ENCODE results near the gene PAK1.
"Not testable (repeated sequence)": the region's sequence is repeated elsewhere in the genome, so short reads cannot be mapped to it uniquely, and the experiment has no call there.

The PAK1 gene

DNA sequence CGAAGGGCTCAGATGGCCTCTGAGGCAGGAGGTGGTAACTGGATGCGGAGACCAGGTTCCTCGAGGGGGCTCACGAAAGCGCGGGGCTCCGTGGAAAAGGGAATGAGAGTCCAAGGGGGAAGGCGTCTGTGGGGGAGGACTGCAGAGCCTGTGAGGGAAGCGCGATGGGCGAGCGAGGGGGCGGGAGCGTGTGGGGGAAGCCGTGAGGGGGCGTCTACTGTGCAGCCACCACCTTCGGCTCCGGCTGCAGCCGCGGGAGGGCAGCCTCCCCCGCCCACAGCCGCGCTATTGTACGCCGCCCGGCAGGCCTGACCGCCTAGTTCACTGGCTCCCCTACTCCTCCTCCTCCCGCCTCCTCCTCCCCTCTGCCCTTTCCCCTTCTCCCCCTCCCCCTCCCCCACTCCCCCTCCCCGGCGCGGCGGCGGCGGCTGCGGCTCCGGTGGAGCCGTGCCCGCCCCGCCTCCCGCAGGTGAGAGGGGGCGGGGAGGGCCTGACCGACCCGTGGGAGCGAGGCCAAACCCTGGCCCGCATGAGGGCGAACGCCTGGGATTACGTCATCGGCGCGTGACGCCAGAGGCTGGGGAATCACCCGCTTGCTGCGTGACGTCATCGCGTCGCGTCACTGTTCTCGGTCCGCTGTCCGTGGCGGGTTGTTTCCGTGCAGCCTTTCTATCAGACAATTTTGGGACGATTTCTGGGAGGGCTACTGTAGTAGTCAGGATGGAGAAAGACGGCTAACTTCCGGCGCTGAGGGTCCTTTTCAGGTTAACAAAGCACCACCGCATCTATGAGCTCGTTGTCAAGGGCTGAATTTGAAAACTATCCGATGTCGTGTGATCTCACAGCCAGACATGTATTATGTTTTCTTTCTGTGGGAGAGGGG, at the start of gene PAK1:
PAK1 (minus strand) TSS at position 294 of the 883 bp plus-strand sequence. CDS start 81,574 bp downstream, outside the sequence.
- peak; percentile 78 for DNase-seq

DNA sequence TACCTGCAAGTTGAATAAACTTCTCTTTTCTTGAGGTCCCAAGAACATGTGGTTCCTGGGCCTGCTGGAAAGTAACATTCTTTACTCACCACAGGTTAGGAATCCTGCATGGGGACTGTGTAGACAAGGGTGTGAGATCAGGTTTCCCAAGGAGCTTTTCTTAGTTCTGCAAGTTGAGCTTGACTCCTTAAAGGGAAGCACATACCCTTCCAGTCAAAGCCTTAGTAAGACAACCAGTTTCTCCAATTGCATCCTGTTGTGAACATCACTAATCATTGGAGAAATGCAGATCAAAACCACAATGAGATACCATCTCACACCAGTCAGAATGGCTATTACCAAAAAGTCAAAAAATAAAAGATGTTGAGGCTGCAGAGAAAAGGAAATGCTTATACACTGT, 48.3 kb upstream of the PAK1 start:
- no peak for DNase-seq

DNA sequence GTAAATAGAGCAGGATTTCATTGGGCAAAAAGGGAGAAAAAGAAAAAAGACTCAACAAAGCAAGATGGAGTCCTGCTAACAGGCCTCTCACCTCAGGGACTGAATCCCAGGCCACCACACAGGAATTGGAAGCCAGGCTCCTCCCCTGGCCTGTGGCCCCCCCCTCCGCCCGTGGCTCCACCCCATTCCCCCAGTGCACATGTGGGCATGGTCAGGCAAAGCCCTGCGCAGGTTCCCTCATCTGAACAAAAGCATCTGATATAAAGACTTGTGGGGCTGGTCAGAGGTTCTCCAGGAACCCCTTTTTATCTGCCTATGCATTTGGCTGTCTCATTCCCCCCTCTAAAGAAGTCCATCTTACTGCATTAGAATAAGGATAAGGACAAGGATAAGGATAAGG, 46.0 kb upstream of the PAK1 start:
- no peak for DNase-seq

DNA sequence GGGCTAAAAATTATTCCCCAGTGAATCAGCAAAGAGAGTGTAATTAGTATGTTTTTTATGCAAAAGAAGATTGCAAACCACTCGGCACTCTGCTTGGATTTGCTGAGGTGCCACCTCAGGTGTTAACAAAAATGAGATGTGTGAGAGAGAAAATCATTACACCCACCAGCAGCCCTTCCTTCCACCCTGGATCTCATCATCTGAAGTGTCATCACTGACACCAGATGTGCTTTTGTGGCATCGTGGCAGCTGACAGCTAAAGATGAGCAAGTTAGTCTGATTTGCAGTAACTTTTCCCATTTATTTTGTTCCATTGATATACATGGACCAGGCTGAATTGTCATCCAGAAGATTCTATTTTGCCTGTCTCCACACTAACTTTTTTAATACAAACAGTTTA, 44.6 kb upstream of the PAK1 start:
- DNase-seq: no peak

DNA sequence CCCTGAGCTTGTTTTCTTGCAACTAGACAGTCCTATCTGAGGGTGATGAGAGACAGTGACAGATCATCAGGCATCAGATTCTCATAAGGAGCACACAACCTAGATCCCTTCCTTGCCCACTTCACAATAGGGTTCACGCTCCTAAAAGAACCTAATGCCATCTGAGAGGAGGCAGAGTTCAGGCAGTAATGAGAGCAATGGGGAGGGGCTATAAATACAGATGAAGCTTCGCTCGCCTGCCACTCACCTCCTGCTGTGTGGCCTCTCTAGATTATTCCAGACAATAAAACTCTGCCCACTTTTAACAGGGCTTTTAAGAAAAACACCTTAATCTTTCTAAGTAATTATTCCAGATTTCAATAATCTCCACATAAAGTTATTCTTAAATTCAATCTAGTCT, 43.9 kb upstream of the PAK1 start:
- no peak for DNase-seq

DNA sequence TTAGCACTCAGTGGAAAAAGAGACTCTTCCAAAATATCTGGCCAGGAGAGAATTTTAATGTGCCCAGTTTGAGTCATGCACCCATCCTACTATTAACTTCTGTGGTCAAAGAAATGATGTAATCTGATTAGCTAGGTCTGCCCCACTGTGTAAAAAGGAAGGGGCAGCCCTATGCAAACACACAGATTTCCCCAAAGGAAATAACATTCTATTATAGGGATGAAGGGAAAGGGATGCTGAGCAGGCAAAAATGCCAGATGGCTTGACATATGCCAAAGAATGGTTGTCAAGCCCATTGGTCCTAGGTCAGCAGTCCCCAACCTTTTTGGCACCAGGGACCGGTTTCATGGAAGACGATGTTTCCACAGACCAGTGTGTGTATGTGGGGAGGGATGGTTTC, 43.3 kb upstream of the PAK1 start:
- DNase-seq: no peak

DNA sequence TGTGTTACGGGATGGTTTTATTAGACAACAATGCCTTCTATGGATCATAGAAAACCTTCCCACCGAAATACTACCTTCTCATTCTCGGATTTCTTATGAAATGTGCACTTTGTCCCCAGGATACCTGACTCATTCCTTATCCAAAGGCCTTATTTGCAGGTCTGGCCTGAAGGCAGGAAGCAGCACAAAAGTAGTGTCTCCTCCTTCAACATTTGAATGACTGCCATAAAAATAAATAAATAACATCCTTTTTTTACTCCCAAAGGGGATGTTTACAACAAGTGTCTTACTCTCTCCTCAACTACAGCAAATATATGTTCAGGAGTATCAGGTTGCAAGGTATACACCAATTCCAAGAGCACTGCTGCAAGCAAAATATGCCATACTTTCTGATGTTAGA, 41.6 kb upstream of the PAK1 start:
- DNase-seq: no peak

DNA sequence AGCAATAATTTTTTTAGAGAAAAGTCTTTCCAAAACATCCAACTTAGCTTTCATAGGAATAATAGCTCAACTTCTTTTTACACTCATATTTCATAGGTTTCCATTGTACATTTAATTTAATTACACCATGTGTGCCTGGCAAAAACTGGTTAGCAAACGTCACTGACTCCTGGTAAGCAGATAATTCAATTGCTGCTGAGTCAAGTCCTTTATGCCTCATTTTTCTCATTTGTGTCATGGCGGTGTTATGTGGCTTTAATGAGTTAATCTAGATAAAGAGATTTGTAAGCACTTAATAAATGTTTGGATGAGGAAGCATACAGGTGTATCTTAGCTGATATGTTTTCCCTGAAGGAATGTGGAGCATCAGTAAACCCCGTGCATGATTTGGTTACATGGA, 41.2 kb upstream of the PAK1 start:
- DNase-seq: no peak

DNA sequence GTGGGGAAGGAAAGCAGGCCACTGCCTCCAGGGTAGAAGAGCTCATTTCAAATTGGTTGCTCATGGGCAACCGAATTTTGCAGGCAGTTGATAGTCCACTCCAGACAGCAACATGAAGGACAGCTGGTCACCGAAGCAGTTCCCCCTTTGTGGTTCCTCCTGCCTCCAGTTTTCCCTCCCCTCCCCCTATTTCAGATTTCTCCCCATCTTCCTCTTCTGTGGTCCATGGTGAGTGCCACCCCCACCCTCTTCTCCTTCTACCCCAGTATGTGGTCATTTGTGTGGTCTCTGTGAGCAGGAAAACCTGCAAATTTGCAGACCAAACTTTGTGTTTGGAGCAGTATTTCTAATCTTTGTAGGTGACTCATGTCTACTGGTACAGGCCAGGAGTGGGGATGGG, 38.2 kb upstream of the PAK1 start:
- DNase-seq: no peak

DNA sequence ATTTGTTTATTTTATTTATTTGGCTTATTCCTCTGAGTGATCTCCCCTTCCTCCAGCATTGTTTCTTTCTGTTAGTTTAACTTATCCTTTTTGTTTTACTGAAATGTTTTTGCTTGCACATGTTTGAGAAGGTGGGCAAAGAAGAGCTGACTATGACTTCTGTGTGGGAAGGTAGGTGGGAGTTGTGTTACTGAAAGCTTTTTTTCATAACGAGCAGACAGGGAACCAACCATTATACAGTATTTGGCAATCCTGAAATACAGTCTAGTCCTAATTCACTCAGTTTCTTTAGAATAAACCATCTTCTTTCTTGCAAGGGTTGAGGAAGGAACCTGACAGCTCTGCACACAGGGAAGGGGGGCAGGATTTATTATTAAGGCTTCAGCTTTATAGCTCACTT, 37.0 kb upstream of the PAK1 start:
- DNase-seq: no peak

DNA sequence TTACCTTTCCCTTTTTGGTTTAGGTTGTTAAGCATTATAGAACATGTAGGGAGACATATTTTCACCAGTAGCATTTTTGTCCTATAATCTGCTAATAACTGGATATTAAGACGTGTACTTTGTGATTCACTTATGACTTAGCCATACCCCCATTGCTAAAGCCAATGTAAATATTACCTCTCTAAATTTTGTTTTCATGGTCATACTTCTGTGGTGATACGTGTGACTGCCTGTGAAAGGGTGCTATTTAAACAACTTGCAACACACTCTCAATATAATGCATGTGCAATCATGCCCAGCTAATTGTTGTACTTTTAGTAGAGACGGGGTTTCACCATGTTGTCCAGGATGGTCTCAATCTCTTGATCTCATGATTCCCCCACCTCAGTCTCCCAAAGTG, 36.2 kb upstream of the PAK1 start:
- DNase-seq: no peak

DNA sequence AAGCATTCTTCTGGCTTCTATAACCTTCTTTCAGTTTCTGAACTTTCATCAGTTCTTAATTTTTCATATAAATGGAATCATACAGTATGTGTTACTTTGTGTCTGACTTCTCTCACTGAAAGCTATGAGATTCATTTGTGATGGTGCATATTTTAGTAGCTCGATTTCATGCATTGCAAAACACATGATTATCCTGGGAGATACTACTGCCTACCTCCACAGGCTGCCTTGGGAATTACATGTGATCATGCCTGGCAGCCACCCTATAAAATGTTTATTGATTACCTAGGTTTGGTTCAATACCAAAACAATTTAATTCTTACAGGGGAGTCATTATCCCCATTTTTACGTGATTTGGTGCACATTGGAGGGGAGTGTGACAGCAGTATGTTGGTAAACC, 34.1 kb upstream of the PAK1 start:
- no peak for DNase-seq

DNA sequence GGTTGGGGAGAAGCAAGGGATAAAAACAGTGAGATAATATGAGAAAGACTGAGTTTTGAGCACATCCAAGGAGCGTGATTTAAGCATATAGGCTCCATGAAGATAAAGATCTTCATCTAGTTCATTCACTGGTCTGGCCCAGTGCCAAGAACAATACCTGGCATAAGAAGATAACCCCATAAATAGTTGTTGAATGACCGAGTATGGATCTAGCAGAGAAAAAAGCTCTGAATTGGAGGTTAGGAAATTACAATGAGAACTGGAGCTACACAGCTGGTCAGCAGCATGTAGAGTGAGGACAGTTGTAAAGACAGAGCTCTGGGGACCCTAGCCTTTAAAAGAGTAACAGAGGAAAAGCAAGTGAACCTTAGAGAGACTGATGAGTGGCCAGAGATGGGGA, 33.0 kb upstream of the PAK1 start:
- no peak for DNase-seq

DNA sequence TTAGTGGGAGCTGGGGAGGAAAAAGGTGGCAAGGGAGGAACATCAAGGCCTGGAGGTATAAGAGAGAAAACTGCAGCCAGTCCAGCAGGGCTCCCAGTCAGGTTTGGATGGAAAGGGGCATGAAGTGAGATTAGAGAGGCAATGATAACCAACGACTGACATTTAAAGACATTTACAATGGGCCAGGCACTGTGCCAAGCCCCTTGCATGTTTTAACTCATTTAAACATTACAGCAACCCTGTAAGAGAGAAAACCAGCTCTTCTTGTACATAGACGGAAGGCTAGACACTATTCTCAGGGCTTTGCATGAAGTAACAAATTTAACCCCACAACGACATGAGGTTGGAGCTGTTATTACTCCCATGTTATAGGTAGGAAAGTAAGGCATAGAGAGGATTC, 32.1 kb upstream of the PAK1 start:
- no peak for DNase-seq

DNA sequence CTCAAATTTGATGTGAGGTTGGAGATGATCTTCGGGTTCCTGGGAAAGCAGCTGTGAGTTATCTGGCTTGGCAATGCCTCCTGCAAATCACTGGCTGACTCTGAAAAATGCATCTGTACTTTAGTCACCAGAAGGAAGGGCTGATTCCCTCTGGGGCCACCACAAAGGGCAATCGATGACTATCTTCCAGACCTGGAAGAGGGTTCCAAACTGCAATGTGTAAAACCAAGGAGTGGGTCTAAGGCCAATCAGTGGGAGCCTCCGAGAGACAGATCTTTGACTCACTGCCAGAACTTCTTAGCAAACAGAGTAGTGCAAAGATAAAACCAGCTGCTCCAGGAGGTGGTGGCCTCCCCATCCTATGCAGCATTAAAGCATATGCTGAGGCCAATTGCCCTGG, 29.1 kb upstream of the PAK1 start:
- DNase-seq: no peak

DNA sequence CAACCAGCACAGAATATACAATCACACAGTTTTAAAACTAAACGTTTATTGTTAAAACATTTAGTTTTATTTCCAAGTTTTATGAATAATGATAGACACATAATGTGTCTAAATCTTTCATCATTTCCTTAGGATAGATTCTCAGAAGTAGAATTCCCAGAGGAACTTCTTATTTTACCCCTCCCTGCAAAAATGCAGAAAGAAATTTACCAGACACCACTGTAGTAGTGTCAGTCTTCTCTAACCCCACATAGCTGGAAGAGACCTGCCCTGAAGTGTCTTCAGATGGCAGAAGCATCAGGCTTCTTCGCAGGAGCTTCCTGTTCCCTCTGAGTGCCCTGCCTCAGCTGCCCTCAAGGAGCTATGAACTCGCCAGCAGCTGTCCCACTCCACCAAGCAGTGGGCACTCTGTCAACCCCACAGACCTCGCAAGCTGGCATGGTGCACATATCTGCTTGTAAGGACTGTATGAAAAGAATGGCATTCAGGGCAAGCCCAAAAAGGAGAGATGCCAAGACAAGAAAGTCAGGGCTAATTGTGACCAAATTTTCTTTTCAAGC, 28.5 kb upstream of the PAK1 start:
- no peak for DNase-seq

DNA sequence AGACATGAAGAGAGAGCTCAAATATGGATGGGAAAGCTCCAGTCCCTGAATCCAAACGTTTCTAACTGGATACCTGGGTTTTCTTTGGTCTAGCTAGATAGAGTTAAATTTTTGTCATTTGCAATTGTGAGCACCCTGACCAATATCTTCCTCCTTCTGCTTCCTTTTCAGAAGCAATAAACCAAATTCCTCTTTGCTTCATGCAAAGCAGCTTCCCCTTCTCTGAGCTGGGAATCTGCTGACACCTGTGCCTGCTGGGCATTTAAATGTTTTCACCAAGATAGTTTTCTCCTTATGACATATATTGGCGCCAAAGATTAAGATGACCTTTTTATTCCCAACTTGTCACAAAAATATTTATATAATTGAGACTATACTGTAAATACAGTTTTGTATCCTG, 27.9 kb upstream of the PAK1 start:
- no peak for DNase-seq

DNA sequence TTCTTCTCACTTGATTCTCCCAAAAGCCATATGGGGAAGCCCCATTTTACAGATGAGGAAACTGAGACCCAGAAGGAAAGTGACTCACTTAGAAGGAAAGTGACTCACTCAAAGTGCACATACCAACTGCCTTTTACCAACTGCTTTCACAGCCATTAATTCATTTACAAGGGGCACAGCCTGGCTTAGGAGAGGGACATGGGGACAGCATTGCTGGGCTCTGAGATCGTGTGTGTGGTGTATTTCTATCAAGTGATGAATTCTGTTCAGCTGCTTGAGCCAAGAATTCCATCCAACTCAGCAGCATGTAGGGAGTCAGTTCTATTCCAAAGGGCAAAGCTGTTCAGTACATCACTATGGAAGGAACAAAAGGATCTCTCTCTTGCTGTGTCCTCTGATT, 23.5 kb upstream of the PAK1 start:
- no peak for DNase-seq

DNA sequence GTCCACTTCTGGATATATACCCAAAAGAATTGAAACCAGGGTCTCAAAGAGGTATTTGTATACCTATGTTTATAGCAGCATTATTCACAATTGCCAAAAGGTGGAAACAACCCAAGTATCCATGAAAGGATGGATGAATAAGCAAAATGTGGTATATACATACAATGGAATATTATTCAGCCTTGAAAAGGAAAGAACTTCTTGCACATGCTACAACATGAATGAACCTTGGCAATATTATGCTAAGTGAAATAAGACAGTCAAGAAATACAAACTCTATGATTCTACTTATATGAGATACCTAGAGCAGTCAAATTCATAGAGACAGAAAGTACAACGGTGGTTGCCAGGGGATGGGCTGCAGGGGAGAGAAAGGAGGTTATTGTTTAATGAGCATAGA, 21.6 kb upstream of the PAK1 start:
- no peak for DNase-seq

DNA sequence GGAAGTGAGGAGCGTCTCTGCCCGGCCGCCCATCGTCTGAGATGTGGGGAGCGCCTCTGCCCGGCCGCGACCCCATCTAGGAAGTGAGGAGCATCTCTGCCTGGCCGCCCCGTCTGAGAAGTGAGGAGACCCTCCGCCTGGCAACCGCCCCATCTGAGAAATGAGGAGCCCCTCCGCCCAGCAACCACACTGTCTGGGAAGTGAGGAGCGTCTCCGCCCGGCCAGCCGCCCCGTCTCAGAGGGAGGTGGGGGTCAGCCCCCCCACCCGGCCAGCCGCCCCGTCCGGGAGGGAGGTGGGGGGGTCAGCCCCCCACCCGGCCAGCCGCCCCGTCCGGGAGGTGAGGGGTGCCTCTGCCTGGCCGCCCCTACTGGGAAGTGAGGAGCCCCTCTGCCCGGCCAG, 16.1 kb upstream of the PAK1 start:
- DNase-seq: not testable (repeated sequence)

DNA sequence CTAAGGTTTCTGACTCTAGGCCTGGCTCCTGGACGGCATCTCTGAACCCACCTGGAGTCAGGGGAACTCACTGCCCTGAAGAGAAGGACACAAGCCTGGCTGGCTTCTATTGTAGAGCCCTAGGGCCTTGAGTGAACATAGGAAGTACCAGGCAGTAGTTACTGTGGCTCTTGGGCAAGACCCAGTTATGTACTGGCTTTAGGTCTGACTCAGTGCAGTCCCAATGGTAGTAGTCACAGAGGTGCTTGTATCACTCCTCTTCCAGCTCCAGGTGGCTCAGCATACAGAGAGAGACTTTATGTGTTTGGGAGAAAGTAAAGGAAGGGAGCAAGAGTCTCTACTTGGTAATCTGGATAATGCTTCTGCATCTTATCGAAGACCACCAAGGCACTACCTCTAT, 13.9 kb upstream of the PAK1 start:
- no peak for DNase-seq

DNA sequence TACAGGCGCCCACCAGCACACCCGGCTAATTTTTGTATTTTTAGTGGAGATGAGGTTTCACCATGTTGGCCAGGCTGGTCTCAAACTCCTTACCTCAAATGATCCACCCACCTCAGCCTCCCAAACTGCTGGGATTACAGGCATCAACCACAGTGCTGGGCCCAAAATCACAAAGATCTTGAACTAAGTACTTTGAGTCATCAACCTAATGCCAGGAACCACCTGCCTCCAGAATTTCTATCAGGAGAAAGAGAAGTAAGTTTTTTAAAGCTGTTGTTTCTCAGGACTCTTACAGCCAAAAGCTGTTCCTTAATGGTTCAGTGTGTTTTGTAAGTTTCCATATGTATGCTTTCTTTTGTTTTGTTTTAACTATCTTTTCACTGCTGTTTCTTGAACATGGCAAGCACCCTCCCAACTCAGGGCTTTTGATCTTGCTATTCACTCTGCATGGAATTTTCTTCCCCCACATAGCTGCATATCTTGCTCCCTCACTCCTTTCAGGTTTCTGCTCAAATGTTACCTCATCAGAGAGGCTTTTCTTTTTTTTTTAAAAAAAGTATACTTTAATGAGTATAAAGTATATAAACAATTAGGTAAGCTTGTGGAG, 6.0 kb upstream of the PAK1 start:
- no peak for DNase-seq

DNA sequence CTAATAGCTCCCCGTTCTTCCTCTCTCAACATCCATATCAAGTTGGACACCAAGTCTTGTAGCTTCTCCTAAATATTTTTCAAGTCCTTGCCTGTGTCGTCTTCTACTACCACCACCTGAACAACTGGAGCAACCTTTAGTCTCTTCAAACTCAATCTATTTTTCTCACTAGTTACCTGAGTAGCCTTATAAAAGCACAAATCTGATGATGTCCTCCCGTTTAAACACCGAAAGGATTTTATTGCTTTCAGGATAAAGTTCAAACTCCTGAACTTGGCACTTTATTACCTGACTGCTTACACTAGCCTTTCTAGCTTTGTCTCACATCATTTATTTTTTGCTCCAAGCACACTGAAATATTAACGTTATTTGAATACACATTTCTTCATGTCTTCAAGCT, 1.3 kb upstream of the PAK1 start:
- DNase-seq: no peak

DNA sequence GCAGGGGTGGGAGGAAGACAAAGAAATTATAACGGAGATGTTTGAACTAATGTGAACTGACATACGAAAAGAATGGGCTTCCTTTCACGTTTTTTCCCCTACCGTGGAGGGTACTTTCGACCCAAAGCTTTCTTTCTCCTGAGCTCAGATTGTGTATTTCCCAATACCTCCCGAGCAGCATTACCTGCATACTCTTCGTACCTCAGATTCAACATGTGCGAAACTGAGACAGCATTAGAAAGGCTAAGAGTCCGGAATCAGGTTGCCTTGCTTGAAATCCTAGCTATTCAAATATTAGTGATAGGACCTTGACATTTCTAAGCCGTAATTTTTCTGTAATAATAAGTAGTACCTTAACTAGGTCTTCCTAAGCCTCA, 778 bp upstream of the PAK1 start:
- DNase-seq: no peak
